Adipocyte (in vitro differentiated cells): ENCODE measurements around the gene KIF2A.
"Not testable (repeated sequence)": the region's sequence is repeated elsewhere in the genome, so short reads cannot be mapped to it uniquely, and the experiment has no call there.

Experiments used
- DNase-seq: peaks from one replicate; pipeline ENCODE4 v3.0.0-alpha.2; 2015; ENCODE audit warnings: low read depth
- H3K27me3 ChIP-seq: replicated peaks from 2 replicates; pipeline ENCODE4 v1.7.0; 2013; ENCODE audit warnings: mild to moderate bottlenecking, low read length, moderate library complexity; ENCODE audit not compliant: control insufficient read depth, insufficient read depth
- H3K36me3 ChIP-seq: 2 replicates; pipeline ENCODE4 v1.7.0; 2013; ENCODE audit warnings: low read length, mild to moderate bottlenecking, moderate library complexity; ENCODE audit not compliant: control insufficient read depth, insufficient read depth, severe bottlenecking
- H3K4me1 ChIP-seq: 2 replicates; pipeline ENCODE4 v1.7.0; 2013; ENCODE audit warnings: mild to moderate bottlenecking, low read length, moderate library complexity; ENCODE audit not compliant: control insufficient read depth, insufficient read depth
- H3K4me3 ChIP-seq: 2 replicates; pipeline ENCODE4 v1.7.0; 2013; ENCODE audit warnings: mild to moderate bottlenecking, low read length, moderate library complexity
- H3K9ac ChIP-seq: 2 replicates; pipeline ENCODE4 v1.7.0; 2013; ENCODE audit warnings: mild to moderate bottlenecking, low read length, moderate library complexity
- H3K9me3 ChIP-seq: 2 replicates; pipeline ENCODE4 v1.7.0; 2013; ENCODE audit warnings: mild to moderate bottlenecking, low read length, moderate library complexity; ENCODE audit not compliant: control insufficient read depth

Gene KIF2A

DNA sequence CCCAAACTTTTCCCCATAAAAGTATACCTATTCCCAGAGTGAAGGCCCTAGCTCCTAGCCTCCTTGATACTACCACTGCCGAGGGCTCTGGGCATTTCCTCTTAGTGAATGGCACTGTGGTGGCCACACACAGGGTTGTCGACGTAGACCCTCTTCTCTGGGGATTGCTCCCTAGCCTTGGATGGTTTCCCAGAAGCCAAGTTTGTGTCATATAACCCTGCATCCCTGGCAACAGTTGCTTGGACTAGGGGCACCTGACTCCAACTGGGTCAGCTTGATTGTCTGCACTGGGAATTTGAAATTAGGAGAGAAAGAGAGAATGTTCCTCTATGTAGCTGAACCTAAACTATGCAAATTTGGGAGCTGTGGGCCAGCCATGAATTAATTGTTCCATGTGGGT lies 32.3 kb upstream of the KIF2A start:
- Histone ChIP-seq H3K27me3 (no peaks in the 10 kb centered on the region), H3K9ac (no peak overlapping the region), H3K9me3 (no peaks in the 10 kb centered on the region), H3K4me3 (no peak overlapping the region), H3K36me3 (no peaks in the 10 kb centered on the region), H3K4me1 (peaks cover 3% of the 10 kb centered on the region)
- no peak for DNase-seq

GRCh38 chr5:62275581-62275980 lies 30.4 kb upstream of the KIF2A start:
- H3K4me3 ChIP-seq, result no peak overlapping the region
- H3K9me3 ChIP-seq, result no peaks in the 10 kb centered on the region
- peaks cover 3% of the 10 kb centered on the region for H3K4me1 ChIP-seq
- no peak overlapping the region for H3K9ac ChIP-seq
- no peak for DNase-seq
- no peaks in the 10 kb centered on the region for H3K36me3 ChIP-seq
- H3K27me3 ChIP-seq, result no peaks in the 10 kb centered on the region

- peaks cover 3% of the 10 kb centered on the region for H3K4me1 ChIP-seq
- DNase-seq, result no peak
- no peaks in the 10 kb centered on the region for H3K27me3 ChIP-seq
- no peak overlapping the region for H3K4me3 ChIP-seq
- no peaks in the 10 kb centered on the region for H3K36me3 ChIP-seq
- no peak overlapping the region for H3K9ac ChIP-seq
- H3K9me3 ChIP-seq, result no peaks in the 10 kb centered on the region
Measured at GRCh38 chr5:62281411-62281810, 24.6 kb upstream of the KIF2A start.

DNA sequence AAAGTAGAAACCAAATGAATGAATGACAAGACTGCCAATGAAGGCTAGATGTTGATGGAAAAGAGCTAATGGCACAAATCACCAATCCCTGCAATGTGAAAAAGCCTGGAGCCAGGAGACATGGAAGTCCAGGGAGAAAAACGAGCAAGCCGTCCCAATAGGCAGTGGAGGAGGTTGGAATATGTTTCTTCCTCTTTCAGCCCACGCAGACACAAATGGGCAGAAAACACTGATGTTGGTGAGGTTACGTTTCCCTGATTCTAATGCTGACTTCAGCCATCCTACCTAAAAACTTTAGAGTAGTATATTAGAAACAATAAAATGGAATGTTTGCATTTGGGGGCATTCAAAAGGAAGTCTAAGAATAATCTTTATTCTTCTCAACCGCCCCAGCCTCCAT lies 23.9 kb upstream of the KIF2A start:
- H3K36me3 ChIP-seq, result no peaks in the 10 kb centered on the region
- H3K9ac ChIP-seq, result no peak overlapping the region
- no peaks in the 10 kb centered on the region for H3K27me3 ChIP-seq
- no peak for DNase-seq
- no peaks in the 10 kb centered on the region for H3K9me3 ChIP-seq
- no peak overlapping the region for H3K4me3 ChIP-seq
- peaks cover under 1% of the 10 kb centered on the region for H3K4me1 ChIP-seq

- no peaks in the 10 kb centered on the region for H3K27me3 ChIP-seq
- no peak for DNase-seq
- H3K9ac ChIP-seq, result no peak overlapping the region
- no peaks in the 10 kb centered on the region for H3K9me3 ChIP-seq
- no peaks in the 10 kb centered on the region for H3K36me3 ChIP-seq
- H3K4me1 ChIP-seq, result no peaks in the 10 kb centered on the region
- H3K4me3 ChIP-seq, result no peak overlapping the region
Measured at GRCh38 chr5:62283005-62283404, 23.0 kb upstream of the KIF2A start.

DNA sequence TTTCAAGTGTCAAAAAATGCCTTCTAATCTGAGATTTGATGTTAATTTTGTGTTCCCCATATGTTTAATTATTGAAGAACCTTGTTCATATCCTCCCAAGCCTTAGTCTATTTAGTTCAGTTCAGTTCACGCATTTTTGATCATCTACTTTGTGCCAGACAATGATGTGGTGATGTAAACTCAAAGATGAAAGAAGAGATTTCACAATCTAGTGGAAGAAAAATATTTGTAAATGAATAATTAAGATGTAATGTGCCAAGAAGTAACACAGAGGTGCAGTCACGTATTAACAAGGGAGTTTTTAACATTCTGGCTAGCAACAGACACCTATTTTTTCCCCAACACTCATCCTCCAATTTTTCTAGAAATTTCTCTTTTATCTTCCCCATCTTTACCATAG lies 22.1 kb upstream of the KIF2A start:
- Histone ChIP-seq H3K27me3 (no peaks in the 10 kb centered on the region), H3K36me3 (no peaks in the 10 kb centered on the region), H3K4me3 (no peak overlapping the region), H3K9ac (no peak overlapping the region), H3K4me1 (no peaks in the 10 kb centered on the region), H3K9me3 (no peaks in the 10 kb centered on the region)
- no peak for DNase-seq

- no peaks in the 10 kb centered on the region for H3K4me1 ChIP-seq
- no peaks in the 10 kb centered on the region for H3K27me3 ChIP-seq
- H3K9ac ChIP-seq, result no peak overlapping the region
- no peak overlapping the region for H3K4me3 ChIP-seq
- H3K9me3 ChIP-seq, result no peaks in the 10 kb centered on the region
- H3K36me3 ChIP-seq, result no peaks in the 10 kb centered on the region
- no peak for DNase-seq
Measured at GRCh38 chr5:62284946-62285891, 20.8 kb upstream of the KIF2A start.

GRCh38 chr5:62286834-62287233 lies 19.2 kb upstream of the KIF2A start:
- H3K4me1 ChIP-seq, result no peaks in the 10 kb centered on the region
- H3K9ac ChIP-seq, result no peak overlapping the region
- no peaks in the 10 kb centered on the region for H3K36me3 ChIP-seq
- no peak overlapping the region for H3K4me3 ChIP-seq
- no peak for DNase-seq
- H3K27me3 ChIP-seq, result no peaks in the 10 kb centered on the region
- no peaks in the 10 kb centered on the region for H3K9me3 ChIP-seq

DNA sequence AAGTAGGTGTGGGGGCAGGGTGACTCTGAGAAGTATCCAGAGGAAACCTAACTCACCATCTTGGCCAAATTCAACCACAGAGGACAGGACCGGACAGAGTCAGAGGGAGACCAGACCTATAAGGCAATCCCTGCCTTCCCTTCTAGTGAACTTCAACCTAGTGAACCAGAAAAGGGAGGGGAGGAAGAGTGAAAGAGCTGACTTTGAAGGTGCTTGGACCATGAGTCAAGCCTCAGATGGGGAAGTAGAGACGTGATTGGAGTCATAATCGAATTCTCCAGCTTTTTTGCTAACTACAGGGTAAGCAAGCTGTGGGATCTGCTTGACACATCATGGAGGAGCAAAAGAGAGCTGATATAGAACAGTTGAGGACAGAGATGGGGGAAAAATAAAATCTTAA lies 18.8 kb upstream of the KIF2A start:
- H3K9ac ChIP-seq, result no peak overlapping the region

GRCh38 chr5:62288118-62288517 lies 17.9 kb upstream of the KIF2A start:
- no peaks in the 10 kb centered on the region for H3K9me3 ChIP-seq
- no peaks in the 10 kb centered on the region for H3K36me3 ChIP-seq
- no peaks in the 10 kb centered on the region for H3K4me1 ChIP-seq
- H3K4me3 ChIP-seq, result no peak overlapping the region
- H3K27me3 ChIP-seq, result no peaks in the 10 kb centered on the region
- no peak overlapping the region for H3K9ac ChIP-seq
- no peak for DNase-seq

More for the DNA sequence above, 18.8 kb upstream of the KIF2A start:
- H3K4me1 ChIP-seq, result no peaks in the 10 kb centered on the region
- H3K9me3 ChIP-seq, result no peaks in the 10 kb centered on the region
- H3K4me3 ChIP-seq, result no peak overlapping the region
- no peaks in the 10 kb centered on the region for H3K36me3 ChIP-seq
- no peaks in the 10 kb centered on the region for H3K27me3 ChIP-seq
- DNase-seq, result no peak

DNA sequence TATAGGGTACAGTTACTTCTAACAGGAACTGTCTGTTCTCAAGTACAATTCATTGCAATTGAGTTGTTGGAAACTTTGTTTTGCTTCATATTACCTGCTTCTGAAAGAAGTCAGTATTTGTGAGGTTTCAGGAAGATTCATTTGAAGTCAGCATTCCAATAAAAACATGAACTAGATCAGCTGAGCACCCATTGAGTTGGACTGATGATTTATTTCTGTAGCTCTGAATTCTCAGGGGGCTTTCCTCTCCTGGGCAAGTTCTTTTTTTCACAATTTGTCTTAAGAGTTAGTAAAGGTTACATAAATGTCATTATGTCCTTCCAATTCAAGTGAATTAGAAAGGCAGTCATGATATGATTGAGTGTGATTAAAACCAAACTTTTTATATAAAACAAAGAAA lies 16.2 kb upstream of the KIF2A start:
- Histone ChIP-seq H3K36me3 (no peaks in the 10 kb centered on the region), H3K9ac (no peak overlapping the region), H3K9me3 (no peaks in the 10 kb centered on the region), H3K27me3 (no peaks in the 10 kb centered on the region), H3K4me1 (no peaks in the 10 kb centered on the region), H3K4me3 (no peak overlapping the region)
- DNase-seq, result no peak

DNA sequence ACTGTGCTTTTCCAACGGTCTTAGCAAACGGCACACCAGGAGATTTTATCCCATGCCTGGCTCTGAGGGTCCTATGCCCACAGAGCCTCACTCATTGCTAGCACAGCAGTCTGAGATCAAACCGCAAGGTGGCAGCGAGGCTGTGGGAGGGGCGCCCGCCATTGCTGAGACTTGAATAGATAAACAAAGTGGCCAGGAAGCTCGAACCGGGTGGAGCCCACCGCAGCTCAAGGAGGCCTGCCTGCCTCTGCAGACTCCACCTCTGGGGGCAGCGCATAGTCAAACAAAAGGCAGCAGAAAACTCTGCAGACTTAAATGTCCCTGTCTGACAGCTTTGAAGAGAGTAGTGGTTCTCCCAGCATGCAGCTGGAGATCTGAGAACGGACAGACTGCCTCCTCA lies 14.2 kb upstream of the KIF2A start:
- DNase-seq, H3K36me3 ChIP-seq: not testable (repeated sequence)

More for the DNA sequence above, 14.2 kb upstream of the KIF2A start:
- not testable (repeated sequence) for H3K27me3 ChIP-seq, H3K9ac ChIP-seq, H3K9me3 ChIP-seq, H3K4me1 ChIP-seq, H3K4me3 ChIP-seq
